ENCODE results near the gene C1QL1. TPM values are rescaled to one million over a fixed set of nuclear protein-coding genes. Genes with fewer than 3 reads are reported as not detected.

C1QL1 gene
- polyA plus RNA-seq, 1 experiment: 0.50 TPM

DNA sequence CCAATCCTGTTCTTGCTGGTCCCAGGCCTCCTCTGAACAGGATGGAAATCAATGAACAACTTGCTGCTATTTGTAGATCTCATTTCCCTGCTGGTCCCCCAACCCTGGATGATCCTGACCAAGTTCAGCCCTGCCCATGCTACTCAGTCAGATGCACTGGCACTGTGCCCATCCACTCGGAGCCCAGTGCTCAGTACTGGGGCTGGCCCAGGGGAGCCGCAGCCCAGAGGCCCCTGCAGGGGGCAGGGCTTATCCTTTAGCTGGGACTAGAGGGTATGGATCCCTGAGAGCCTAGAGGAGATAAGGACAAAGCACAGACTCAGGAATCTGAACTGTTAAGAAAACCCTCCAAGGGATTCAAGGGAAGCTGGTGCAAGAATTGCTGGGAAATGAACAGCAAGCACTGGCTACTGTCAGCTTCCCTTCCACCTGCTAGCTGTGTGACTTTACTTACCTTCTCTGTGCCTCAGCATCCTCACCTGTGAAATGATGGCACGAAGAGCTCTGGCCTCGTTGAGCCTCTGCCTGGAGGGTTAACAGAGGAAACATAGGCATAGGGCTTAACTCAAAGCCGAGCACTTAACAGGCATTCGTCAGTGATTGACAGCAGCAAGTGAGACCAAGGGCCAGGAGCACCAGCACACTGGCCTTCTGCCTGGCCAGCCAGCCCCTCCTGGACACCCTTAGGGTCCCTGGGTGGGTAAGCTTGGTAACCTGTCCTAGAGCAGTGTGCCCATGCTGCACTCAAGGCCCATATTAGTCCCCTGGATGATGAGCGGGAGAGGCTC lies 29.8 kb upstream of the C1QL1 start:
- no peak for DNase-seq (ENCODE audit: low read depth)
- TF ChIP-seq, protein P1, sequence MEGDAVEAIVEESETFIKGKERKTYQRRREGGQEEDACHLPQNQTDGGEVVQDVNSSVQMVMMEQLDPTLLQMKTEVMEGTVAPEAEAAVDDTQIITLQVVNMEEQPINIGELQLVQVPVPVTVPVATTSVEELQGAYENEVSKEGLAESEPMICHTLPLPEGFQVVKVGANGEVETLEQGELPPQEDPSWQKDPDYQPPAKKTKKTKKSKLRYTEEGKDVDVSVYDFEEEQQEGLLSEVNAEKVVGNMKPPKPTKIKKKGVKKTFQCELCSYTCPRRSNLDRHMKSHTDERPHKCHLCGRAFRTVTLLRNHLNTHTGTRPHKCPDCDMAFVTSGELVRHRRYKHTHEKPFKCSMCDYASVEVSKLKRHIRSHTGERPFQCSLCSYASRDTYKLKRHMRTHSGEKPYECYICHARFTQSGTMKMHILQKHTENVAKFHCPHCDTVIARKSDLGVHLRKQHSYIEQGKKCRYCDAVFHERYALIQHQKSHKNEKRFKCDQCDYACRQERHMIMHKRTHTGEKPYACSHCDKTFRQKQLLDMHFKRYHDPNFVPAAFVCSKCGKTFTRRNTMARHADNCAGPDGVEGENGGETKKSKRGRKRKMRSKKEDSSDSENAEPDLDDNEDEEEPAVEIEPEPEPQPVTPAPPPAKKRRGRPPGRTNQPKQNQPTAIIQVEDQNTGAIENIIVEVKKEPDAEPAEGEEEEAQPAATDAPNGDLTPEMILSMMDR (IDR thresholded peaks at IDR 0.05; ENCODE audit: insufficient read depth, low read depth, low read length): no peak
- Histone ChIP-seq H3K27me3 (ENCODE audit: control insufficient read depth, insufficient read depth, low read length) (peaks cover 17% of the 10 kb centered on the region), H3K36me3 (ENCODE audit: control insufficient read depth, insufficient read depth, low read length) (no peaks in the 10 kb centered on the region), H3K4me3 (ENCODE audit: low read depth, low read length) (no peak overlapping the region)
- POLR2A ChIA-PET: no interaction called here
- CTCF ChIA-PET: interaction anchor here (1.3 to 2.7 kb wide), 3 partner anchors 20 to 78 kb away, joined by 3 to 8 read pairs (median 5); no protein-coding TSS in a partner anchor

DNA sequence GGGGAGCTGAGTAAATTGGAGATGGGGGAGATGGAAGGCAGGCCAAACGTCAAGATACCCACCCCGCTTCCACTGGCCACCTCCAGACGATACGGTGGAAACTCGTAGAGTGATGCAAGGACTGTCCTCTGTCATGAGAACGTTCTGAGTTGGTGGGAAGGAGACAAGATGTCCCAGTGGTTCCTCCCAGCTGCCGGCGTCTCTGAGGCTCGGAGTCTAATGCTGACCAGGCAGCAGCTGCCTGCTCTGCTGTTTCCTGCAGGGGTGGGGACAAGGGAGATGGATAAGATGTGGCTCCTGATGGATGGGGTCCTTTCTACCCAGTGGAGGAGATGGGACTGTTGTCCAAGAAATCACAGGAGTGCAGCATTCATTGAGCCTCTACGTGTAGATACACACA lies 28.2 kb upstream of the C1QL1 start:
- Histone ChIP-seq H3K36me3 (ENCODE audit: control insufficient read depth, insufficient read depth, low read length) (no peaks in the 10 kb centered on the region), H3K27me3 (ENCODE audit: control insufficient read depth, insufficient read depth, low read length) (peaks cover 21% of the 10 kb centered on the region), H3K4me3 (ENCODE audit: low read depth, low read length) (no peak overlapping the region)
- ChIA-PET POLR2A (no interaction called here), CTCF (interaction anchor here (1.4 to 1.8 kb wide), 2 partner anchors 9 to 18 kb away, joined by 3 to 5 read pairs; no protein-coding TSS in a partner anchor)
- no peak for DNase-seq (ENCODE audit: low read depth)
- TF ChIP-seq, protein P1 (IDR thresholded peaks at IDR 0.05; ENCODE audit: insufficient read depth, low read depth, low read length): no peak

DNA sequence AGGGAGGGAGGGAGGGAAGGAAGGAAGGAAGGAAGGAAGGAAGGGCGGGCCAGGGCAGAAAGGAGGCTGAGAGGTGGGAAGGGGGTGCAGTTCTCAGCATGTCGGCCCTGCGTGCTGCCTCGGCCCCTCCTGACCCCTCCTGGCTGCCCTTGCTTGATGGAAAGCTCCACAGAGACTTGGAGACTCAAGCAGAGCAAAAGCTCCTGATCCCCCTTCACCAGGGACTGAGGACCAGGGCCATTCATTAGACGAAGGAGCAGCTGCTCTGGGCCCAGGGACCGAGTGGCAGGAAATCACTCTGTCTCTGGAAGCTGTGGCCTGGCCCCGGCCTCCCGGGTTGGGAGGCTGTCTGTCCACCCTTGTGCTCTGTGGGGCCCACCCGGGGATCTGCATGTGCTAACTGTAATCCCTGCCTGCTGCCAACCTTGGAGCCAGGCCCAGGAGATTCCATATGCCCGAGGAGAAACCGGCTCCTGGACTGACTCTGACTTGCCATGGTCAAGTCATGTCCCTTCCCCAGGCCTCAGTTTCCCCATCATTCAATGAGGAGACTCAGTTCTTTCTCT lies 27.4 kb upstream of the C1QL1 start:
- no peak overlapping the region for H3K4me3 ChIP-seq (ENCODE audit: low read depth, low read length)
- peaks cover 21% of the 10 kb centered on the region for H3K27me3 ChIP-seq (ENCODE audit: control insufficient read depth, insufficient read depth, low read length)
- no peak for DNase-seq (ENCODE audit: low read depth)
- POLR2A ChIA-PET: no interaction called here
- CTCF ChIA-PET: interaction anchor here (1.4 to 1.8 kb wide), 2 partner anchors 8 to 17 kb away, joined by 3 to 5 read pairs; no protein-coding TSS in a partner anchor
- TF ChIP-seq, protein P1 (IDR thresholded peaks at IDR 0.05; ENCODE audit: insufficient read depth, low read depth, low read length): no peak
- no peaks in the 10 kb centered on the region for H3K36me3 ChIP-seq (ENCODE audit: control insufficient read depth, insufficient read depth, low read length)

DNA sequence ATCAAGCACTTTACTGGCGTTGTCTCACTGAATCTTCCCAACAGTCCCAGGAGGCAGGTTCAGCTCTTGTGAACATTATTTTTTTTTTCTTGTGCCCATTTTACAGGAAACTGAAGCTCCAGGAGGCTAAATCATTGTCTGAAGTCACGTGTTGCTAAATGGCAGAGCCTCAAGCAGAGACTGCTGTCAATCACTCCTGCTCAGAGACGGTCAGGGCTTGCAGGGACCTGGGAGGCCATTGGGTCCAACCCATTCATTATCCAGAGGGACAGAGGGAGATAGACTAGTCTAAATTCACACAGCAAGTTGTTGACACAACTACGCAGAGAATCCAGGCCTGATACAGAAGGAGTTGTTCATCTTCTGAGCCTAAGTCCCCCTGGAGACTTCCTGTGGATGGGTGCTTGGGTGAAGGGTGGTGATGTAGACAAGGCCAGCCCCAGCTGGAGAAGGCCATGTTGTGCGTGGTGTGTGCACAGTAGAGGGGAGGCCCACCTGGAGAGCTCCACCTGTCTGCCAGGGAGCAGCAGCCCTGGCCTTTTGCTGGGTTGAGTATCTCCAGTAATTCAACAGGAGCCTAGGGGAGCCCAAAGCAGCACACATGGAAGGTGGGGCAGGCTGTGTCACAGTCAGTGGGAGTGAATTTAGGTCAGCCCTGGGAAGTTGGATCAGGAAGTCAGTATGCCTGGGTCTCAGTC lies 24.3 kb upstream of the C1QL1 start:
- DNase-seq (ENCODE audit: low read depth): no peak
- ChIA-PET CTCF (interaction anchor here (1.2 to 2.2 kb wide), 4 partner anchors 27 to 213 kb away, joined by 3 to 8 read pairs (median 4); no protein-coding TSS in a partner anchor), POLR2A (no interaction called here)
- no peaks in the 10 kb centered on the region for H3K36me3 ChIP-seq (ENCODE audit: control insufficient read depth, insufficient read depth, low read length)
- peaks cover 18% of the 10 kb centered on the region for H3K27me3 ChIP-seq (ENCODE audit: control insufficient read depth, insufficient read depth, low read length)
- TF ChIP-seq, protein P1 (IDR thresholded peaks at IDR 0.05; ENCODE audit: insufficient read depth, low read depth, low read length): no peak
- H3K4me3 ChIP-seq (ENCODE audit: low read depth, low read length): no peak overlapping the region

DNA sequence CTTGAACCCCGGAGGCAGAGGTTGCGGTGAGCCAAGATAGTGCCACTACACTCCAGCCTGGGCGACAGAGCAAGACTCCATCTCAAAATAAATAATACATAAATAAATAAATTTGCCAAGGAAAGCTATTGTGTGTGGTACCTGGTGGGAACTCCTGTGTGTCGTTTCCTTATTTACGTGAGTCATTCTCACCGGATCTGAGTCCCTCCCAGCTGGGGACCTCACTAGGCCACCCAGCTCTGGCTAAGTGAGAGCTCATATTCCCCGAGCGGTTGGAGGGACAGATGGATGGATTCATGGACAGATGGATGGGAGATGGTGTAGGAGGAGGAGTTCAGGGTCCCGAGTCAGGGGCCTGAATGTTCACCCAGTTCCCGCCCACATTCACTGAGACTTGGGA lies 22.9 kb upstream of the C1QL1 start:
- POLR2A ChIA-PET: no interaction called here
- Histone ChIP-seq H3K4me3 (ENCODE audit: low read depth, low read length) (no peak overlapping the region), H3K36me3 (ENCODE audit: control insufficient read depth, insufficient read depth, low read length) (no peaks in the 10 kb centered on the region), H3K27me3 (ENCODE audit: control insufficient read depth, insufficient read depth, low read length) (peaks cover 15% of the 10 kb centered on the region)
- DNase-seq (ENCODE audit: low read depth): no peak
- TF ChIP-seq, protein P1 (IDR thresholded peaks at IDR 0.05; ENCODE audit: insufficient read depth, low read depth, low read length): no peak
- CTCF ChIA-PET: interaction anchor here (0.7 to 2.2 kb wide), 3 partner anchors 14 to 142 kb away, joined by 3 to 5 read pairs (median 4); partner anchors contain the start of gene PLCD3
